ENCODE measurements around the gene CYS1.

CYS1 gene

GRCh38 chr2:10079266-10079869 is 843 bp downstream of the CYS1 start:
- Histone ChIP-seq H3K79me2 (ENCODE audit: insufficient read depth, low read length) (no peaks in the 10 kb centered on the region), H4K20me1 (ENCODE audit: low read depth, low read length) (no peaks in the 10 kb centered on the region), H3K9ac (ENCODE audit: low read length) (peak overlapping the region; percentile 18; the same call in 1 of the 2 replicates), H3F3A (ENCODE audit: insufficient read depth) (peaks cover 12% of the 10 kb centered on the region; the same call in 1 of the 2 replicates), H3K4me2 (ENCODE audit: low read depth, low read length, poor library complexity, severe bottlenecking) (peak overlapping the region; percentile 45), H3K36me3 (ENCODE audit: low read length) (no peaks in the 10 kb centered on the region), H2AFZ (ENCODE audit: low read depth, low read length, severe bottlenecking) (no peak overlapping the region), H3K9me3 (ENCODE audit: insufficient read depth, low read length) (no peaks in the 10 kb centered on the region), H3K9me2 (replicated peaks; ENCODE audit: insufficient read depth, low read length) (no peaks in the 10 kb centered on the region), H3K4me3 (ENCODE audit: insufficient read depth, low read length, poor library complexity, severe bottlenecking) (peak overlapping the region; percentile 27), H3K27me3 (ENCODE audit: low read length) (no peaks in the 10 kb centered on the region), H3K27ac (ENCODE audit: low read depth, low read length) (no peak overlapping the region)
- TF ChIP-seq EZH2phosphoT487 (conservative IDR thresholded peaks at IDR 0.05; ENCODE audit: low read length) (no peak), CTCF (IDR thresholded peaks at IDR 0.05; ENCODE audit: insufficient read depth, low read length, poor library complexity, severe bottlenecking) (no peak)

- Histone ChIP-seq H3K9me2 (replicated peaks; ENCODE audit: insufficient read depth, low read length) (no peaks in the 10 kb centered on the region), H3K4me3 (ENCODE audit: insufficient read depth, low read length, poor library complexity, severe bottlenecking) (no peak overlapping the region), H3K9ac (ENCODE audit: low read length) (no peak overlapping the region), H2AFZ (ENCODE audit: low read depth, low read length, severe bottlenecking) (no peak overlapping the region), H3F3A (ENCODE audit: insufficient read depth) (peaks cover 12% of the 10 kb centered on the region; the same call in 1 of the 2 replicates), H3K4me2 (ENCODE audit: low read depth, low read length, poor library complexity, severe bottlenecking) (no peak overlapping the region), H3K79me2 (ENCODE audit: insufficient read depth, low read length) (no peaks in the 10 kb centered on the region), H3K27me3 (ENCODE audit: low read length) (no peaks in the 10 kb centered on the region), H3K27ac (ENCODE audit: low read depth, low read length) (no peak overlapping the region), H4K20me1 (ENCODE audit: low read depth, low read length) (no peaks in the 10 kb centered on the region), H3K9me3 (ENCODE audit: insufficient read depth, low read length) (no peaks in the 10 kb centered on the region), H3K36me3 (ENCODE audit: low read length) (no peaks in the 10 kb centered on the region)
- TF ChIP-seq CTCF (IDR thresholded peaks at IDR 0.05; ENCODE audit: insufficient read depth, low read length, poor library complexity, severe bottlenecking) (no peak), EZH2phosphoT487 (conservative IDR thresholded peaks at IDR 0.05; ENCODE audit: low read length) (no peak)
Observed at GRCh38 chr2:10078704-10079265, 1.4 kb downstream of the CYS1 start.

DNA sequence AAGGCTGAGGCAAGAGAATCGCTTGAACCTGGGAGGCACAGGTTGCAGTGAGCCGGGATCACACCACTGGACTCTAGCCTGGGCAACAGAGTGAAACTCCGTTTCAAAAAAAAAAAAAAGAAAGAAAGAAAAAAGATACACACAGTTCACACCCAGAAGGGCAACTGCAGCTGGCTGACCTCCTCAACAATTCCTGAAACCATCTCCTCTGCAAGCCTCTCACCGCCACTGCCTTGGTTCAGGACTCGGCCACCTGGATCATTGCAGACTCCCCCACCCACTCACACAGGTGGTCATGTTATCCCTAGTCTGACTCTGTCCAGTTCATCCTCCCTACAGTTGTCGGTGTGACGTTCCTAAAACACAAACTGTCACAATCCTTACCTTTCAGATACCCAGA is 2.2 kb downstream of the CYS1 start:
- Histone ChIP-seq H3K9me3 (ENCODE audit: insufficient read depth, low read length) (no peaks in the 10 kb centered on the region), H3K9me2 (replicated peaks; ENCODE audit: insufficient read depth, low read length) (no peaks in the 10 kb centered on the region), H2AFZ (ENCODE audit: low read depth, low read length, severe bottlenecking) (no peak overlapping the region), H3K27ac (ENCODE audit: low read depth, low read length) (no peak overlapping the region), H3K4me2 (ENCODE audit: low read depth, low read length, poor library complexity, severe bottlenecking) (no peak overlapping the region), H3K79me2 (ENCODE audit: insufficient read depth, low read length) (no peaks in the 10 kb centered on the region), H3F3A (ENCODE audit: insufficient read depth) (peaks cover 12% of the 10 kb centered on the region; the same call in 1 of the 2 replicates), H3K4me3 (ENCODE audit: insufficient read depth, low read length, poor library complexity, severe bottlenecking) (no peak overlapping the region), H4K20me1 (ENCODE audit: low read depth, low read length) (no peaks in the 10 kb centered on the region), H3K9ac (ENCODE audit: low read length) (no peak overlapping the region), H3K27me3 (ENCODE audit: low read length) (no peaks in the 10 kb centered on the region), H3K36me3 (ENCODE audit: low read length) (no peaks in the 10 kb centered on the region)
- TF ChIP-seq EZH2phosphoT487 (conservative IDR thresholded peaks at IDR 0.05; ENCODE audit: low read length) (no peak), CTCF (IDR thresholded peaks at IDR 0.05; ENCODE audit: insufficient read depth, low read length, poor library complexity, severe bottlenecking) (no peak)
